ENCODE results near the gene AHCYL2. TPM values are rescaled to one million over a fixed set of nuclear protein-coding genes. Genes with fewer than 3 reads are reported as not detected.

AHCYL2 gene
- total and polyA plus RNA-seq, 2 donors (not counting 1 experiment from before 2014, with no cell fraction given), result 8.8 to 26.2 TPM

- ATAC-seq (ENCODE audit: low read depth), result no peak
- Histone ChIP-seq H3K4me1 (ENCODE audit: control insufficient read depth in 2 of 2, insufficient read depth in 2 of 2, low read length in 2 of 2) (no peaks in the 10 kb centered on the region), H3K9me3 (ENCODE audit: control extremely low read depth in 1 of 3, control insufficient read depth in 2 of 3, insufficient read depth in 1 of 3, low read length in 2 of 3) (no peaks in the 10 kb centered on the region), H3K36me3 (replicated peaks in 1 of 2; ENCODE audit: control extremely low read depth in 1 of 2, control insufficient read depth in 1 of 2, extremely low read depth in 1 of 2, insufficient read depth in 2 of 2, low read length in 1 of 2) (peaks cover 4 to 37% of the 10 kb centered on the region in 2 experiments), H4K20me1 (ENCODE audit: control insufficient read depth, insufficient read depth, low read length, poor library complexity, severe bottlenecking) (no peaks in the 10 kb centered on the region), H3K9ac (ENCODE audit: low read length) (no peak overlapping the region), H3K27ac (ENCODE audit: low read length in 2 of 2) (no peak overlapping the region), H3K4me3 (ENCODE audit: control extremely low read depth in 1 of 5, extremely low read depth in 1 of 5, insufficient read depth in 1 of 5, low read depth in 2 of 5, low read length in 4 of 5) (no peak overlapping the region), H2AFZ (ENCODE audit: insufficient read depth, low read depth, low read length, poor library complexity, severe bottlenecking) (no peak overlapping the region), H3K4me2 (replicated peaks; ENCODE audit: low read depth, low read length, poor library complexity, severe bottlenecking) (no peak overlapping the region), H3K79me2 (ENCODE audit: control insufficient read depth, insufficient read depth, low read length) (no peaks in the 10 kb centered on the region), H3K27me3 (replicated peaks in 1 of 4; ENCODE audit: control extremely low read depth in 1 of 4, control insufficient read depth in 3 of 4, insufficient read depth in 4 of 4, low read length in 3 of 4) (no peaks in the 10 kb centered on the region)
- ChIA-PET POLR2A (no interaction called here), CTCF (interaction anchor here (0.6 to 2.0 kb wide), 6 partner anchors 10 to 236 kb away, joined by 4 to 5 read pairs (median 4); no protein-coding TSS in a partner anchor)
- Mint-ChIP-seq H3K4me1 (no peaks in the 10 kb centered on the region), H3K4me3 (no peak overlapping the region), H3K27ac (no peak overlapping the region), H3K9me3 (ENCODE audit: insufficient read depth) (no peaks in the 10 kb centered on the region), H3K27me3 (no peaks in the 10 kb centered on the region)
- WGBS (ENCODE audit: insufficient coverage), result 100% methylated on average over 1 of the region's 1 CpG
- no peak for TF ChIP-seq EZH2 (IDR thresholded peaks at IDR 0.05; ENCODE audit: borderline replicate concordance, insufficient read depth, low read depth, low read length, poor library complexity, severe bottlenecking)
- no peak for TF ChIP-seq CTCF (IDR thresholded peaks at IDR 0.05)
- no peak for DNase-seq
- intact Hi-C loops (cut with micrococcal nuclease), result no loop called here
Measured at GRCh38 chr7:129401228-129401966, 176.6 kb downstream of the AHCYL2 start.

Measured in B cell (primary cell).